Left lung (tissue), 14 donors: Measurements from ENCODE around the gene ST3GAL3. TPM values are rescaled to one million over a fixed set of nuclear protein-coding genes. Genes with fewer than 3 reads are reported as not detected.
A peak's percentile ranks its signal among the peaks of the same experiment; 100 is the strongest.

Source experiments
- ATAC-seq: fragments of 200-7000 bp; cut with Tn5 transposase; one replicate; pipeline ENCODE4 v1.9.1; 2020; ENCODE audit warnings: moderate library complexity
- DNase-seq, 4 donors: peaks; one replicate each; pipeline ENCODE4 v3.0.0-alpha.2; 2013 to 2020
- H3K27ac ChIP-seq, 2 donors: fragments of 200-600 bp; sonication (generic) in 1 of 2; one replicate each; pipeline versions ENCODE4 v1.5.0 to v1.8.0; 2020 to 2021
- H3K27me3 ChIP-seq, 2 donors: fragments of 200-600 bp; sonication (generic) in 1 of 2; one replicate each; pipeline versions ENCODE4 v1.5.0 to v1.8.0; 2020 to 2021
- H3K36me3 ChIP-seq, 2 donors: fragments of 200-600 bp; sonication (generic) in 1 of 2; one replicate each; pipeline versions ENCODE4 v1.5.0 to v1.8.0; 2020 to 2021
- H3K4me1 ChIP-seq, 2 donors: fragments of 200-600 bp; one replicate each; pipeline ENCODE4 v1.8.0; 2021
- H3K4me3 ChIP-seq, 2 donors: fragments of 200-600 bp; sonication (generic) in 1 of 2; one replicate each; pipeline versions ENCODE4 v1.5.0 to v1.8.0; 2020 to 2021; ENCODE audit warnings: mild to moderate bottlenecking in 1 of 2
- H3K9me3 ChIP-seq, 2 donors: fragments of 200-600 bp; sonication (generic) in 1 of 2; one replicate each; pipeline versions ENCODE4 v1.5.0 to v1.8.0; 2020 to 2021
- CTCF ChIP-seq, 2 donors: fragments of 200-600 bp; sonication (generic) in 1 of 2; IDR thresholded peaks; one replicate each; pipeline versions ENCODE4 v1.5.0 to v1.8.0; 2021; ENCODE audit warnings: antibody characterized with exemption in 2 of 2
- intact Hi-C, 2 donors: fragments of 100-400 bp; cut with DNase I; formaldehyde crosslinking; loops; one replicate each; pipeline versions ENCODE4 v1.11.2 to v1.14.2; 2022
- long read RNA-seq, 12 donors: library from polyadenylated mRNA in 2 of 12; unstranded in 2 of 12; transcript quantifications; one replicate each; pipeline ENCODE4 v2.0.0 and lab custom pipeline, GENCODE V29; 2019 to 2026
- polyA plus RNA-seq, 6 donors: library from polyadenylated mRNA; unstranded; fragments of 120-200 nt; gene quantifications; one replicate each; pipeline ENCODE4 v1.2.1, GENCODE V29; 2013; ENCODE audit not compliant: insufficient read length in 6 of 6
- total RNA-seq, 2 donors: library from RNA; stranded (reverse); fragmentation: NEBNext Ultra II Directional; extraction: Animal tissue kit (Norgen Biotek cat#: 25700); gene quantifications; one replicate each; pipeline ENCODE4 v1.2.1, GENCODE V29; 2021
- donor health status: DM: no; HTN: yes; CAD: no.
- donor health status: DM: no; HTN: no; CAD: no.

ST3GAL3 gene
- 10 to 100 TPM; 18.9 to 23.2 TPM for total RNA-seq
- 10 to 100 TPM; 32.6 to 42.4 (median 35.2) TPM for polyA plus RNA-seq
- long read RNA-seq, donor 1, partial matches to known transcripts, result 0 of 8 reads
- long read RNA-seq, donor 1, other reads (novel, unspliced or antisense), result 0 of 8 reads
- long read RNA-seq, donor 2, partial matches to known transcripts, result 7 of 13 reads
- long read RNA-seq, donor 2, other reads (novel, unspliced or antisense), result 0 of 13 reads
- long read RNA-seq, donor 3, transcript ST3GAL3-205 (12 exons, 2,299 nt), result major isoform, 8 of 11 reads
- long read RNA-seq, donor 3, partial matches to known transcripts, result 0 of 11 reads
- long read RNA-seq, donor 3, other reads (novel, unspliced or antisense), result 0 of 11 reads
- long read RNA-seq, donor 4, partial matches to known transcripts, result 3 of 8 reads
- long read RNA-seq, donor 4, other reads (novel, unspliced or antisense), result 4 of 8 reads
- long read RNA-seq, donor 5, transcript ST3GAL3-205 (12 exons, 2,299 nt), result major isoform, 7 of 15 reads
- long read RNA-seq, donor 5, partial matches to known transcripts, result 6 of 15 reads
- long read RNA-seq, donor 5, other reads (novel, unspliced or antisense), result 0 of 15 reads
- long read RNA-seq, donor 6, partial matches to known transcripts, result 0 of 4 reads
- long read RNA-seq, donor 6, other reads (novel, unspliced or antisense), result 0 of 4 reads
- long read RNA-seq, donor 7, partial matches to known transcripts, result 0 of 6 reads
- long read RNA-seq, donor 7, other reads (novel, unspliced or antisense), result 0 of 6 reads
- long read RNA-seq, donor 8, partial matches to known transcripts, result 0 of 4 reads
- long read RNA-seq, donor 8, other reads (novel, unspliced or antisense), result 0 of 4 reads
- long read RNA-seq, donor 9, result 0 reads
- long read RNA-seq, donor 10, partial matches to known transcripts, result 0 of 1 reads
- long read RNA-seq, donor 10, other reads (novel, unspliced or antisense), result 1 of 1 reads
- long read RNA-seq, donor 11, transcript ST3GAL3-205 (12 exons, 2,299 nt), result major isoform, 6 of 12 reads
- long read RNA-seq, donor 11, partial matches to known transcripts, result 0 of 12 reads
- long read RNA-seq, donor 11, other reads (novel, unspliced or antisense), result 0 of 12 reads
- long read RNA-seq, donor 12, partial matches to known transcripts, result 0 of 6 reads
- long read RNA-seq, donor 12, other reads (novel, unspliced or antisense), result 0 of 6 reads

GRCh38 chr1:43707190-43708001 is at the start of gene ST3GAL3:
Gene ST3GAL3 (plus strand): TSS chr1:43707536. CDS start chr1:43736263, 28,727 bp downstream.
- TF ChIP-seq CTCF (IDR thresholded peaks at IDR 0.05), result no peak
- peak; percentile 95 for ATAC-seq
- peaks cover 0 to 28% of the 10 kb centered on the region in 2 donors for H3K36me3 ChIP-seq
- H3K27me3 ChIP-seq, result no peaks in the 10 kb centered on the region
- intact Hi-C loops, result no loop called here
- no peaks in the 10 kb centered on the region for H3K9me3 ChIP-seq
- peak within 1 kb of the TSS; percentile 82 to 86 for H3K4me3 ChIP-seq
- peaks cover 6 to 29% of the 10 kb centered on the region in 2 donors for H3K4me1 ChIP-seq
- DNase-seq, result peak; percentile 89 to 96 (median 94)
- H3K27ac ChIP-seq, result peak within 1 kb of the TSS; percentile 61 to 76

DNA sequence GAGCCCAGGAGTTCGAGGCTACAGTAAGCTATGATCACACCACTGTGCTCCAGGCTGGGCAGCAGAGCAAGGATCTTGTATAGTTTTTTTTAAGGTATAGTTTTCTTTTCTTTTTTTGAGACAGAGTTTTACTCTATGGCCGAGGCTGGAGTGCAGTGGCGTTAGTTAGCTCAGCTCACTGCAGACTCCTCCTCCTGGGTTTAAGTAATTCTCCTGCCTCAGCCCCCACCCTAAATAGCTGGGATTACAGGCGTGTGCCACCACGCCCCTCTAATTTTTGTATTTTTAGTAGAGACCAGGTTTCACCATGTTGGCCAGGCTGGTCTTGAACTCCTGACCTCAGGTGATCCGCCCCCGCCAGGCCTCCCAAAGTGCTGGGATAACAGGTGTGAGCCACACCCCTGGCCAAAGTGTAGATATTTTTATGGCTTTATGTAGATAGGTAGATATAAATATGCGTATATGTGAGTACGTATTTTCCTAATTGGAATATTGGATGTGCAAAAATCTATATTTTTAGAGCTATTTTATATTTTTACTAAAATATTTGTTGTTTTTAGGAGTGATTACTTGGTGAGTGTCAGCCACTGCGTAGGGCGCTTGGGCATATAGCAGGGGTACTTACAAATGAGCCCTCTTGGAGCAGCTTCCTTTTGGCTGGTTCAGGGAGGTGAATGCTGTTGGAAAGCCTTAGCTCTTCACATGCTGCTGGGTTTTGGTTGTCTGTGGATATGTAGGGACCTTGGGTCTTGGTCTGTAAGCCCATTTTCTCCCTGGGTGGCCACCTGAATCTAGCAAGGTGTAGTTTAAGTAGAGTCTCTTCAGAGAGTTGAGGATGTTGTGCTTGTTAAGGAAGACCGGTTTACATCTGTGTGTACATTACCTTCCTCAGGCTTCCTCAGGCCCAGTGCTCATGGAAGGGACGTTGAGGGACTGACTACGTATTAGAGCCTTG is 47.8 kb upstream of the ST3GAL3 start:
- no peak for TF ChIP-seq CTCF (IDR thresholded peaks at IDR 0.05)
- Histone ChIP-seq H3K27me3 (no peaks in the 10 kb centered on the region), H3K4me3 (no peak overlapping the region), H3K36me3 (peaks cover 0 to 99% of the 10 kb centered on the region in 2 donors), H3K4me1 (no peaks in the 10 kb centered on the region), H3K27ac (no peak overlapping the region), H3K9me3 (no peaks in the 10 kb centered on the region)
- ATAC-seq, result no peak
- DNase-seq, result no peak
- intact Hi-C loops, result no loop called here

- Histone ChIP-seq H3K4me1 (no peaks in the 10 kb centered on the region), H3K27ac (no peak overlapping the region), H3K36me3 (peaks cover 0 to 100% of the 10 kb centered on the region in 2 donors), H3K27me3 (no peaks in the 10 kb centered on the region), H3K4me3 (no peak overlapping the region), H3K9me3 (no peaks in the 10 kb centered on the region)
- intact Hi-C loops, result no loop called here
- TF ChIP-seq CTCF (IDR thresholded peaks at IDR 0.05), result no peak
- DNase-seq (no peak), ATAC-seq (no peak)
Measured at GRCh38 chr1:43660355-43660754, 47.0 kb upstream of the ST3GAL3 start.

DNA sequence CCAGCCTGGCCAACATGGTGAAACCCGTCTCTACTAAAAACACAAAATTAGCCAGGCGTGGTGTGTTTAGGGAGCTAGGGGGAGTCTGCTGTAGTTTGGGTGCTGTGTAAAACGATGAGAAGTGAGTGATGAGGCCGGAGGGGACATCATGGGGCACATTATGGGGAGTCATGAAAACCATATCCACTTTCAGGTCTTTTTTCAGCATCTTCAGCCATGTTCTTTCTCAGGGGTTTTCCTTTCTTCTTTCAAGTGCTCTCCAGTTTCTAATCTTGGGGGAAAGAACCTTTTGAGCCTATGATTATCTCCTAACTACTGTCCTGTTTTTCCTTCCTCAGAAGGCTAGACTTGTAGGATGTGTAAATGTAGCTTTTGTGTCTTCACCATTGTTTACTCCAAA is 43.0 kb upstream of the ST3GAL3 start:
- Histone ChIP-seq H3K4me3 (no peak overlapping the region), H3K36me3 (peaks cover 7 to 100% of the 10 kb centered on the region in 2 donors), H3K9me3 (no peaks in the 10 kb centered on the region), H3K4me1 (no peaks in the 10 kb centered on the region), H3K27me3 (no peaks in the 10 kb centered on the region), H3K27ac (no peak overlapping the region)
- intact Hi-C loops, result no loop called here
- ATAC-seq (no peak), DNase-seq (no peak)
- TF ChIP-seq CTCF (IDR thresholded peaks at IDR 0.05), result no peak
